Hindlimb muscle (tissue), 1 donor: ENCODE measurements around the gene YIPF3. TPM values are rescaled to one million over a fixed set of nuclear protein-coding genes. Genes with fewer than 3 reads are reported as not detected.

Experiments used
- polyA plus RNA-seq: library from polyadenylated mRNA; unstranded; fragments of 120-200 nt; gene quantifications from one replicate; pipeline ENCODE4 v1.2.1, GENCODE V29; 2013; ENCODE audit not compliant: insufficient read length

Gene YIPF3
- polyA plus RNA-seq, 1 donor: 87.5 TPM

Other genes with a start within 250 kb of the YIPF3 start
- gene SLC22A7, start 218.7 kb downstream of the YIPF3 start, polyA plus RNA-seq: not detected
- 2.1 TPM for gene CRIP3, start 208.1 kb downstream of the YIPF3 start, polyA plus RNA-seq
- 15.0 TPM for gene ZNF318, start 147.3 kb downstream of the YIPF3 start, polyA plus RNA-seq
- gene ABCC10, start 89.4 kb downstream of the YIPF3 start, polyA plus RNA-seq: 23.4 TPM
- 1.9 TPM for gene DLK2, start 61.4 kb downstream of the YIPF3 start, polyA plus RNA-seq
- 32.4 TPM for gene TJAP1, start 39.4 kb downstream of the YIPF3 start, polyA plus RNA-seq
- gene LRRC73, start 6.6 kb downstream of the YIPF3 start, polyA plus RNA-seq: not detected
- 14.6 TPM for gene POLR1C, start 163 bp upstream of the YIPF3 start, polyA plus RNA-seq
- gene XPO5, start 59.1 kb upstream of the YIPF3 start, polyA plus RNA-seq: 30.2 TPM
- gene POLH, start 59.3 kb upstream of the YIPF3 start, polyA plus RNA-seq: 9.0 TPM
- 38.8 TPM for gene GTPBP2, start 112.3 kb upstream of the YIPF3 start, polyA plus RNA-seq
- gene MAD2L1BP, start 118.9 kb upstream of the YIPF3 start, polyA plus RNA-seq: 17.2 TPM
- gene RSPH9, start 128.1 kb upstream of the YIPF3 start, polyA plus RNA-seq: 0.79 TPM
- gene MRPS18A, start 170.9 kb upstream of the YIPF3 start, polyA plus RNA-seq: 31.9 TPM